ENCODE results near the gene SH3D19.

- TF ChIP-seq EZH2 (IDR thresholded peaks at IDR 0.05; ENCODE audit: borderline replicate concordance, low read depth, low read length, severe bottlenecking) (no peak), CTCF (IDR thresholded peaks at IDR 0.05; ENCODE audit: borderline replicate concordance, extremely low read depth, low read length, poor library complexity, severe bottlenecking) (no peak)
Observed at GRCh38 chr4:151163855-151164254, 161.6 kb downstream of the SH3D19 start.
